Endothelial cell of umbilical vein (primary cell): Measurements from ENCODE around the gene MORC2.

Experiments used
- CTCF ChIP-seq, 2 donors: IDR thresholded peaks; 1 replicate in 1 of 2; 2 replicates in 1 of 2; pipeline ENCODE4 v1.5.1; 2011; ENCODE audit warnings: low read length in 2 of 2, mild to moderate bottlenecking in 2 of 2, moderate library complexity in 2 of 2, control low read depth in 1 of 2, inconsistent platforms in 1 of 2, low read depth in 1 of 2; ENCODE audit not compliant: insufficient read depth in 1 of 2; ENCODE audit errors: extremely low read depth in 1 of 2
- EZH2 ChIP-seq: IDR thresholded peaks from 2 replicates; pipeline ENCODE4 v1.6.1; 2012; ENCODE audit warnings: borderline replicate concordance, low read depth, mild to moderate bottlenecking, moderate library complexity, low read length, inconsistent platforms; ENCODE audit not compliant: severe bottlenecking
- FOS ChIP-seq: IDR thresholded peaks from 2 replicates; pipeline ENCODE4 v1.6.1; 2011; ENCODE audit warnings: mild to moderate bottlenecking, low read length, moderate library complexity, borderline replicate concordance; ENCODE audit not compliant: insufficient read depth
- JUN ChIP-seq: IDR thresholded peaks from 2 replicates; pipeline ENCODE4 v1.6.1; 2011; ENCODE audit warnings: borderline replicate concordance, low read depth; ENCODE audit not compliant: insufficient read length, insufficient read depth
- MAX ChIP-seq: IDR thresholded peaks from 2 replicates; pipeline ENCODE4 v1.6.1; 2011; ENCODE audit not compliant: insufficient read depth, insufficient read length
- MYC ChIP-seq: IDR thresholded peaks from one replicate; pipeline ENCODE4 v1.6.1; 2011; ENCODE audit warnings: mild to moderate bottlenecking, low read depth, low read length
- POLR2A ChIP-seq: IDR thresholded peaks from 2 replicates; pipeline ENCODE4 v1.6.1; 2012; ENCODE audit warnings: low read depth, mild to moderate bottlenecking, control low read depth, low read length
- POLR2AphosphoS5 ChIP-seq: IDR thresholded peaks from 2 replicates; pipeline ENCODE4 v1.6.1; 2012; ENCODE audit warnings: low read depth, mild to moderate bottlenecking, control low read depth, low read length, moderate library complexity; ENCODE audit not compliant: insufficient read depth

- no peak for TF ChIP-seq CTCF (IDR thresholded peaks at IDR 0.05; ENCODE audit: extremely low read depth in 1 of 2, insufficient read depth in 1 of 2, low read depth in 1 of 2, low read length in 2 of 2)
- no peak for TF ChIP-seq MAX
- TF ChIP-seq EZH2, result no peak
- TF ChIP-seq POLR2A, result no peak
- TF ChIP-seq MYC, result no peak
- no peak for TF ChIP-seq JUN
- no peak for TF ChIP-seq POLR2AphosphoS5
- no peak for TF ChIP-seq FOS
These were observed 62.8 kb downstream of the MORC2 start for GRCh38 chr22:30905696-30906341.
